ENCODE measurements around the gene FKBP5.
"Not testable (repeated sequence)": the region's sequence is repeated elsewhere in the genome, so short reads cannot be mapped to it uniquely, and the experiment has no call there.

The FKBP5 gene

GRCh38 chr6:35580836-35581235, 107.9 kb downstream of the FKBP5 start:
- DNase-seq: no peak

GRCh38 chr6:35576682-35577081, 112.0 kb downstream of the FKBP5 start:
- no peak for DNase-seq

GRCh38 chr6:35573495-35574110, 115.1 kb downstream of the FKBP5 start:
- no peak for DNase-seq

- not testable (repeated sequence) for DNase-seq
These were observed 117.8 kb downstream of the FKBP5 start for GRCh38 chr6:35570885-35571330.

- peak; percentile 28 for DNase-seq
These were observed 119.7 kb downstream of the FKBP5 start for GRCh38 chr6:35569011-35569461.

- no peak for DNase-seq
These were observed 121.9 kb downstream of the FKBP5 start for GRCh38 chr6:35566794-35567193.

- no peak for DNase-seq
These were observed 124.0 kb downstream of the FKBP5 start for GRCh38 chr6:35564733-35565132.

GRCh38 chr6:35562060-35562459, 126.7 kb downstream of the FKBP5 start:
- no peak for DNase-seq

- DNase-seq: no peak
These were observed 127.6 kb downstream of the FKBP5 start for GRCh38 chr6:35561113-35561512.

GRCh38 chr6:35558571-35558970, 130.1 kb downstream of the FKBP5 start:
- DNase-seq: no peak

- DNase-seq: no peak
These were observed 131.5 kb downstream of the FKBP5 start for GRCh38 chr6:35557239-35557638.

- DNase-seq: no peak
These were observed 133.9 kb downstream of the FKBP5 start for GRCh38 chr6:35554811-35555210.

GRCh38 chr6:35553315-35553714, 135.4 kb downstream of the FKBP5 start:
- DNase-seq: no peak

- peak; percentile 65 for DNase-seq
These were observed 136.3 kb downstream of the FKBP5 start for GRCh38 chr6:35552285-35552917.

- no peak for DNase-seq
These were observed 138.3 kb downstream of the FKBP5 start for GRCh38 chr6:35550437-35550836.

GRCh38 chr6:35547676-35548075, 141.0 kb downstream of the FKBP5 start:
- DNase-seq: no peak

GRCh38 chr6:35544769-35545361, 143.8 kb downstream of the FKBP5 start:
- no peak for DNase-seq

- DNase-seq: no peak
These were observed 145.1 kb downstream of the FKBP5 start for GRCh38 chr6:35543459-35544193.

GRCh38 chr6:35541836-35542235, 146.9 kb downstream of the FKBP5 start:
- no peak for DNase-seq

- no peak for DNase-seq
These were observed 149.5 kb downstream of the FKBP5 start for GRCh38 chr6:35539223-35539622.

GRCh38 chr6:35535847-35536246, 152.9 kb downstream of the FKBP5 start:
- DNase-seq: not testable (repeated sequence)

- no peak for DNase-seq
These were observed 154.1 kb downstream of the FKBP5 start for GRCh38 chr6:35534407-35535170.

- no peak for DNase-seq
These were observed 154.7 kb downstream of the FKBP5 start for GRCh38 chr6:35533981-35534380.

Measured in stimulated activated CD4-positive, alpha-beta T cell treated with anti-CD3 and anti-CD28 coated beads, Interleukin-4, amount 100 ng/mL, for 24 hours (primary cell).